Measurements from ENCODE around the gene ABHD16A.

The ABHD16A gene

GRCh38 chr6:31687860-31688693 lies 15.0 kb downstream of the ABHD16A start:
- no peak for DNase-seq

DNA sequence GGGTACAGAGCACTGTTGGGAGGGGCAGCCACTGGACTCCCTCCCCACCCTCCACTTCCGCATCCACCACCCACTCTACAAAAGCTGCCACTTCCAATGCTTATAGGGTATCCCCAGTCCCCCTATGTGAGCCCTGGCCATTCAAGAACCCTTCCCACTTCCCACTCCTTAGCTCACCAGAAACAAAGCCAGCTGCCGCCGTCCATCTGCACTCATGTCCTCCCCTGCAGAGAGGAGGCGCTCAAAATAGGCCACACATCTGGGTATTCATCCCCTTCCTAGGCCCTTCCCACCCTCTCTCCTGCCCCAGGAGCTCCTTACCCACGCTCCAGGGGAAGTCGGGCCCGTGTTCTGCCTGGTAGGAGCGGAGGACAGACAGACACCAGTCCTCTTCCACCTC lies 15.8 kb downstream of the ABHD16A start:
- DNase-seq, result no peak

GRCh38 chr6:31686483-31686882 lies 16.6 kb downstream of the ABHD16A start:
- no peak for DNase-seq

DNA sequence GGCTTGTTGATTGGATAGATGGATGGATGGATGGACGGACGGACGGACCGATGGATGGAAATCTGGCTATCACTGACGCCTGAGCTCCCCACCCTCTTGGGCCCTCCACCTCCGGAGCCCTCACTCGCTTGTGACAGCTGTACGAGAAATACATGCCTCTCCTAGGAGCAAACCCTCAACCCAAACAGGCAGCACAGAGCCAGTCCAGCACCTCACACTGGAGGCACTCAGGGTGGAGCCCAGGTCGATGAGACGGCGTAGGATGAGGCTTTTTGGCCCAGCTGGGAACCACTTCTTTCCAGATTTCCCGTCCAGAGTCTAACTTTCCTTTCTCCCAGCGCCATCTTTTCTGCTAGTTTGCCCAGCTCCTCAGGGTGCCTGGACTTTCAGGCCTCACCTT lies 19.5 kb downstream of the ABHD16A start:
- no peak for DNase-seq

- DNase-seq, result peak; percentile 24
Measured at GRCh38 chr6:31681135-31681671, 21.9 kb downstream of the ABHD16A start.

DNA sequence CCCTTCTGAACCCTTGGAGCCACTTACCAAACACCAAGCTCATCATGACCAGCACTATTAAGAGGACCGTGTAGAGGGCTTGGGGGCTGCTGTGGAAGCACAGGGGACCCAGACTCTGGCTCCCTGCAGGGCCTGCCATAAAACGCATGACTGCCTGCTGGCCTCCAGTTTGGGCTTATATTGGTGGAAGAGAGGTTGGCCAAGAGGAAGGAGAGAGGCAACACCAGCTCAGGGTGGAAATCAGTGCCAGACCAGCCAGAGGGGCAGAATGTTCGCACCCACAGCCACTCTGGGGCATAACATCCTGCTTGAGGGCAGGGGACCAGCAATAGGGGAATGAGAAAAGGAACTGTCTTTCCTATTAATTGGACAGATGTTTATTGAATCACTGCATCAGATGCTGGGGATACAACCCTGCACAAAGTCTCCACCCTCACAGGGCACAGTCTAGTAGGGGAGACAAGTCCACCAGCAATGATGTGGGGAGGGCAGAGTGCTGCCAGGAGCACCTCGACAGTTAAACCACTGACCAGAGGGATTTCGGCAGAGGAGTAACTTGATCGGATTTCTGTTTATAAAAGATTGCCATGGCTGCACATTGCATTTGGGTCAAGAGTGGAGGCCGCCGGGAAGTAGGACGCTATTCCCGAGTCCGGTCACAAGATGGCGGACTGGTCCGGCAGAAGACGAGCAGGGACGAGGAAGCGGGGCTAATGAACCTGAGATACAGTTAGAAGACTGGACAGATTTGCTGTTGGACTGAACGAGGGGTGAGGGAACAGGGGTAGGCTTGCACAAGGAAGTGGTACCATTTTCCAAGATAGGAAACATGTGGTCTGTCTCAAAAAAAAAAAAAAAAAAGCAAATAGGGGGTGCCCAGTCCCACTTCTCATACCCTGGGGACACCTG lies 22.6 kb downstream of the ABHD16A start, which contains the start of gene LY6G5C:
LY6G5C (minus strand) TSS at position 842 of the 909 bp plus-strand sequence; CDS start at position 148, 694 bp downstream.
- peak; percentile 30 for DNase-seq

DNA sequence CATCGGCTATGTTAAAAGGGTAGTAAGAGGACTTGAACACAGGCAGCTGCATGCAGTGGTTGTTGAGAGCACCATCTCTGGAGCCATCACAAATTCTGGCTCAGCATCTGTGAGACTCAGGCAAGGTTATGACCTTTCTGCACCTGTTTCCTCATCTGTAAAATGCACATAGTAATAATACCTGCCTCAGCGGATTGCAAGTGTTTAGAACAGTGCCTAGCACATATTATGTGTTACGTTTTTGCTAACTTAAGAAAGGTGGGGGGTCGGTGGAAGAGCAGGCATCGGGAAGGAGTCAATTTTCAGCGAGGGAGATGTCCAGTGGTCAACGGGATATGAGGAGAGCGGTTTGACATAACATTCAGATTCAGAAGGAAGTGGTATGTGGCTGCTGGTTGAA lies 25.2 kb downstream of the ABHD16A start:
- DNase-seq, result no peak

DNA sequence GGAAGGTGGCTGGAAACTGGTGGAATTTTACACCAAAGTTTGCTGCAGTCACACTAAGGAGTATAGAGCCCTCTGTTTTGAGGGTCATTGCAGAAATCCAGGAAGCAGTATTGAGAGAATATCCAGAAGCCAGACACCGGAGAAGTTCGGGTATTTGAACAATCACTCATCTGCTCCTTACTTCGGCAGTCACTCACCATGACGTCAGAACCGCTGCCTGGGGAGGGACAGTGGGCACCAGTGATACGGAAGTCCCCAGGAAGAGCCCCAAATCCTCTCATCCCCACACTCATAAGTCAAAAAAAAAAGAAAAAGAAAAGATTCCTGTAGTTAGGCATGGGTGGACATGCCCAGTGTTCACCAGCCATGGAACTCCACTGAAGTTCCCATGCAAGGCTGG lies 26.2 kb downstream of the ABHD16A start:
- DNase-seq, result no peak

- DNase-seq, result no peak
Measured at GRCh38 chr6:31676322-31676903, 26.7 kb downstream of the ABHD16A start.

GRCh38 chr6:31669676-31670075 lies 33.4 kb downstream of the ABHD16A start, which contains the start of gene LY6G5B:
Gene LY6G5B, plus strand, starts transcription at chr6:31669976. Its CDS starts 975 bp downstream, at chr6:31670951.
- DNase-seq, result no peak

GRCh38 chr6:31666337-31666965 lies 36.7 kb downstream of the ABHD16A start:
- no peak for DNase-seq

- DNase-seq, result peak; percentile 99
Measured at GRCh38 chr6:31665501-31666336, 37.4 kb downstream of the ABHD16A start, which contains the start of gene CSNK2B. Gene CSNK2B, plus strand, starts transcription at chr6:31666080. Its CDS starts 752 bp downstream, at chr6:31666832.

DNA sequence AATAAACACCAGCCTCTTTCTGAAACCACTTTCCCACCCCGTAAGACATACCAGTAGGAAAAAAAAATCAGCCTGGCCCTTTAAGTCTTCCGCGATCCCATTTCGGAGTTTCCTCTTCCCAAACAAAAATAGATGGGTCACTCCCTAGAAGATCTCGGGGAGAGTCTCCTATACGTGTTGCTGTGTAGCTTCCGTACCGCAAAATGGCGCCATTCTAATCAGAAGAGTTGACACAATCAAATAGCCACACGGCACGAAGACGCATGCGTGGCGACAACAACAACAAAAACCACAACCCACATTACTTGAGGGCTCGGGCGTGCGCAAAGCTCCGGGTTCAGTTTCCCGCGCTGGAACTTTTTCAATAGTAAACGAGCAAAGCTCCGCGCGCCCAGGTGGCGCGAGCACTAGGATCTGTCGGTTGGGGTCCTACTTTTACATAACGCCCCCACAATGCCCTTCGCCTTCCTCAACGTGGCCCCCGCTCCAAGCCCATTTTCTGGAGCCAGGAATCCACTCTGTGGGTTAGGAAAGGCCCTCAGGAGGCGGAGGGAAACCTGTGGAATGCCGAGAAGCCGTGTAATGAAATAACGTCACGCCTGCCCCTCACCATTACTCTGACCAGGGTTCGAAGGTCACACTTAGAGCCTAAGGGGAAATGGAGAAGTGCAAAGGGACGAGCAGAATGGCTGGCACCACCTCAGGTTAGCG lies 38.2 kb downstream of the ABHD16A start, which contains the start of gene GPANK1:
GPANK1 (minus strand) TSS at position 208 of the 711 bp plus-strand sequence. CDS start 519 bp downstream, outside the sequence.
- DNase-seq, result peak; percentile 87

- no peak for DNase-seq
Measured at GRCh38 chr6:31663961-31664789, 38.9 kb downstream of the ABHD16A start.

DNA sequence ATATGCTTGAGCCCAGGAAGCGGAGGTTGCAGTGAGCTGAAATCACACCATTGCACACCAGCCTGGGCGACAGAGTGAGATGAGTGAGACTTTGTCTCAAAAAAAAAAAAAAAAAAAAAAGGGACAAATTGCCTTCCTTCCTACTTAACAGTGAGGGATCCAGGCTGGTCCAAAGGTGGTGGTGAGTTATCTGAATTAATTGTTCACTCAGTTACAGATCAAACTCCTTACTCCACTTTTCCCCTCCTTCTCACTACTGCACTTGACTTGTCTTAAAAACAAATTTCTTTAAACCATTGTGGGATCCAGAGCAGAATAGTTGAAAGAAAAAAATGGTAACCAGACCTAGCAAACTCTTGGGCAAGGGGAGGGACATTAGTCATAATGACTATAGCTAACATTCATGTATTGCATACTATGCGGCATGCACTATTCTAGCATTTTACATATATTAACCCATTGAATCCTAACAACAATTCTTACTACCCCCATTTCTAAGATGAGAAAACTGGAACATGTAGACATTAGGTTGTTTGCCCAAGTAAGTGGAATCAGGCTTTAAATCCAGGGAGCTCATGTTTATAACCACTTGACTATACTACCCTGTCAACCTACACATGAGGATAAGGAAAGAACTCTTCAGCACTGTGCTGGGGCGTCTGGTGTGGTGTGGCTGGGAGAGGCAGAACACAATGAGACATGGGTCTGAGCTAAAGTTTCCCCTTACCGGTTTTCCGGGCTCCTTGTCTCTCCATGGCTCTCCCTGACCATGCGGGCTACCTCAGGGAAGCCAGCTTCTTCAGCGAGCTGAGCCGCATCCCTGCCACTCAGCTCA lies 39.8 kb downstream of the ABHD16A start:
- DNase-seq, result no peak

GRCh38 chr6:31662124-31662723 lies 40.9 kb downstream of the ABHD16A start:
- DNase-seq, result no peak

DNA sequence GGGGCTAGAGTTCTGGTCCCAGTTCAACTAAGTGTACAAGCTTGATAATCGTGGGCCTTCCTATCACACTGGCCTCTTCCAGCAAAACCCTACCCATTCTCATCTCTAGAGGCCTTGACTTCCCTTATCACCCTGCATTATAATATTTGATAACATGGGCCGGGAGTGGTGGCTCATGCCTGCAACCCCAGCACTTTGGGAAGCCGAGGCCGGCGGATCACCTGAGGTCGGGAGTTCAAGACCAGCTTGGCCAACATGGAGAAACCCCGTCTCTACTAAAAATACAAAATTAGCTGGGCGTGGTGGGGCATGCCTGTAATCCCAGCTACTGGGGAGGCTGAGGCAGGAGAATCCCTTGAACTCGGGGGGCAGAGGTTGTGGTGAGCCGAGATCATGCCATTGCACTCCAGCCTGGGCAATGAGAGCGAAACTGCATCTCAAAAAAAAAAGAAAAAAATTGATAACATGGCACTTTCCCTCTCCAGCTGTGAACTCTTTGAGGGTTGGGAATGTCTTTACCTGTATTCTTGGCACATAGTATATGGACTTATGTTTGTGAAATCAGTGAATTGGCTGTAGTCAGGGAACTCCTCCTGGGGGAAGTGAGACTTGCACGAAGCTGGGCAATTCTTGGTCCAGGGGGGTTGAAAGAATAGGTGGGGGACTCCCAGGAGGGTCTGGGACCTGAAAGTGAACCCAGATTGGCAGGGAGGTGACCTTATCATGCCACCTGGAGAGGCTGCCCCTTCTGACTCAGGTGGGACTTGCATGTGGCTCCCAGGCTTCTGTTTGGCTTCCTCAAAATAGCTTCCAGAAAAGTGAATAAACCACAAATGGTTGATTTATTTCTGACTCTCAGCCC lies 41.6 kb downstream of the ABHD16A start:
- DNase-seq, result no peak
